ENCODE data around the gene FAM221B. TPM values are rescaled to one million over a fixed set of nuclear protein-coding genes. Genes with fewer than 3 reads are reported as not detected.

Gene FAM221B
- total RNA-seq, 4 donors from 2014 or later, result not detected

GRCh38 chr9:35800530-35800929 lies 28.0 kb downstream of the FAM221B start:
- intact Hi-C loops (cut with DNase I; ENCODE audit: low total_unique reads), result no loop called here
- ATAC-seq (no peak), DNase-seq (no peak)
- Histone ChIP-seq H3K4me3 (no peak overlapping the region), H3K36me3 (peaks cover 0 to 22% of the 10 kb centered on the region in 2 donors), H3K27ac (no peak overlapping the region), H3K4me1 (peaks cover 0 to 5% of the 10 kb centered on the region in 2 donors), H3K27me3 (no peaks in the 10 kb centered on the region), H3K9me3 (no peaks in the 10 kb centered on the region)
- in situ Hi-C loops (cut with MboI; ENCODE audit: low sequenced_read_pairs in 4 of 4), result no loop called here
- TF ChIP-seq CTCF (IDR thresholded peaks at IDR 0.05 in 4 of 5, conservative IDR thresholded peaks at IDR 0.05 in 1 of 5) (no peak), POLR2A (IDR thresholded peaks at IDR 0.05) (no peak)

- Histone ChIP-seq H3K4me3 (no peak overlapping the region), H3K27me3 (no peaks in the 10 kb centered on the region), H3K27ac (no peak overlapping the region), H3K4me1 (peaks cover 8% of the 10 kb centered on the region in 2 donors), H3K36me3 (peaks cover 0 to 17% of the 10 kb centered on the region in 2 donors), H3K9me3 (no peaks in the 10 kb centered on the region)
- no peak for TF ChIP-seq POLR2A (IDR thresholded peaks at IDR 0.05)
- TF ChIP-seq CTCF (IDR thresholded peaks at IDR 0.05 in 4 of 5, conservative IDR thresholded peaks at IDR 0.05 in 1 of 5), result no peak
- ATAC-seq, result peak; percentile 44 to 61
- in situ Hi-C loops (cut with MboI; ENCODE audit: low sequenced_read_pairs in 4 of 4) (loop anchor here in 1 of 4 donors (10.0 kb wide), 1 partner anchor 76 kb away; the partner anchor contains the start of gene OR13J1), intact Hi-C loops (cut with DNase I; ENCODE audit: low total_unique reads) (no loop called here)
- DNase-seq, result no peak
Measured at GRCh38 chr9:35798658-35799374, 29.7 kb downstream of the FAM221B start.

GRCh38 chr9:35797311-35798109 lies 31.0 kb downstream of the FAM221B start:
- no peaks in the 10 kb centered on the region for H3K27me3 ChIP-seq
- ATAC-seq (no peak), DNase-seq (no peak)
- no peak overlapping the region for H3K4me3 ChIP-seq
- H3K27ac ChIP-seq, result no peak overlapping the region
- in situ Hi-C loops (cut with MboI; ENCODE audit: low sequenced_read_pairs in 4 of 4) (loop anchor here in 1 of 4 donors (10.0 kb wide), 1 partner anchor 77 kb away; the partner anchor contains the start of gene OR13J1), intact Hi-C loops (cut with DNase I; ENCODE audit: low total_unique reads) (no loop called here)
- H3K4me1 ChIP-seq, result peaks cover 19 to 21% of the 10 kb centered on the region in 2 donors
- TF ChIP-seq POLR2A (IDR thresholded peaks at IDR 0.05), result no peak
- no peak for TF ChIP-seq CTCF (IDR thresholded peaks at IDR 0.05 in 4 of 5, conservative IDR thresholded peaks at IDR 0.05 in 1 of 5)
- no peaks in the 10 kb centered on the region for H3K9me3 ChIP-seq
- H3K36me3 ChIP-seq, result peaks cover 0 to 14% of the 10 kb centered on the region in 2 donors

- H3K27me3 ChIP-seq, result no peaks in the 10 kb centered on the region
- H3K4me1 ChIP-seq, result peaks cover 25 to 27% of the 10 kb centered on the region in 2 donors
- no peak for ATAC-seq
- no peak for DNase-seq
- peaks cover 0 to 10% of the 10 kb centered on the region in 2 donors for H3K36me3 ChIP-seq
- no peak overlapping the region for H3K4me3 ChIP-seq
- in situ Hi-C loops (cut with MboI; ENCODE audit: low sequenced_read_pairs in 4 of 4), result loop anchor here in 1 of 4 donors (10.0 kb wide), 1 partner anchor 79 kb away; the partner anchor contains the start of gene OR13J1
- H3K27ac ChIP-seq, result no peak overlapping the region
- intact Hi-C loops (cut with DNase I; ENCODE audit: low total_unique reads), result no loop called here
- TF ChIP-seq CTCF (IDR thresholded peaks at IDR 0.05 in 4 of 5, conservative IDR thresholded peaks at IDR 0.05 in 1 of 5) (no peak), POLR2A (IDR thresholded peaks at IDR 0.05) (no peak)
- no peaks in the 10 kb centered on the region for H3K9me3 ChIP-seq
Measured at GRCh38 chr9:35795695-35796094, 32.8 kb downstream of the FAM221B start.
